ENCODE measurements around the gene JADE1. TPM values are rescaled to one million over a fixed set of nuclear protein-coding genes. Genes with fewer than 3 reads are reported as not detected.
A peak's percentile ranks its signal among the peaks of the same experiment; 100 is the strongest.

The JADE1 gene
- polyA plus RNA-seq, 1 experiment, result 23.2 TPM

- H3K4me3 ChIP-seq (ENCODE audit: low read depth, low read length), result no peak overlapping the region
- H3K27me3 ChIP-seq (ENCODE audit: control insufficient read depth, insufficient read depth, low read length), result no peaks in the 10 kb centered on the region
- DNase-seq (ENCODE audit: low read depth, low spot score), result no peak
- TF ChIP-seq, protein P1, sequence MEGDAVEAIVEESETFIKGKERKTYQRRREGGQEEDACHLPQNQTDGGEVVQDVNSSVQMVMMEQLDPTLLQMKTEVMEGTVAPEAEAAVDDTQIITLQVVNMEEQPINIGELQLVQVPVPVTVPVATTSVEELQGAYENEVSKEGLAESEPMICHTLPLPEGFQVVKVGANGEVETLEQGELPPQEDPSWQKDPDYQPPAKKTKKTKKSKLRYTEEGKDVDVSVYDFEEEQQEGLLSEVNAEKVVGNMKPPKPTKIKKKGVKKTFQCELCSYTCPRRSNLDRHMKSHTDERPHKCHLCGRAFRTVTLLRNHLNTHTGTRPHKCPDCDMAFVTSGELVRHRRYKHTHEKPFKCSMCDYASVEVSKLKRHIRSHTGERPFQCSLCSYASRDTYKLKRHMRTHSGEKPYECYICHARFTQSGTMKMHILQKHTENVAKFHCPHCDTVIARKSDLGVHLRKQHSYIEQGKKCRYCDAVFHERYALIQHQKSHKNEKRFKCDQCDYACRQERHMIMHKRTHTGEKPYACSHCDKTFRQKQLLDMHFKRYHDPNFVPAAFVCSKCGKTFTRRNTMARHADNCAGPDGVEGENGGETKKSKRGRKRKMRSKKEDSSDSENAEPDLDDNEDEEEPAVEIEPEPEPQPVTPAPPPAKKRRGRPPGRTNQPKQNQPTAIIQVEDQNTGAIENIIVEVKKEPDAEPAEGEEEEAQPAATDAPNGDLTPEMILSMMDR (IDR thresholded peaks at IDR 0.05; ENCODE audit: low read depth, low read length), result no peak
- no peak overlapping the region for H3K27ac ChIP-seq (ENCODE audit: low read depth, low read length)
- POLR2A ChIA-PET, result interaction anchor here (0.9 kb wide), 1 partner anchor 25 kb away, joined by 4 read pairs; no protein-coding TSS in a partner anchor
- CTCF ChIA-PET, result interaction anchor here (1.1 kb wide), 1 partner anchor 26 kb away, joined by 5 read pairs; no protein-coding TSS in a partner anchor
- H3K9me3 ChIP-seq (ENCODE audit: control insufficient read depth, insufficient read depth, low read length), result no peaks in the 10 kb centered on the region
Measured at GRCh38 chr4:128837679-128838078, 28.2 kb downstream of the JADE1 start.

GRCh38 chr4:128840711-128841318 lies 31.3 kb downstream of the JADE1 start:
- no peak for DNase-seq (ENCODE audit: low read depth, low spot score)
- ChIA-PET CTCF (interaction anchor here (1.1 to 1.4 kb wide), 2 partner anchors 23 to 28 kb away, joined by 3 to 6 read pairs; no protein-coding TSS in a partner anchor), POLR2A (no interaction called here)
- no peaks in the 10 kb centered on the region for H3K27me3 ChIP-seq (ENCODE audit: control insufficient read depth, insufficient read depth, low read length)
- H3K9me3 ChIP-seq (ENCODE audit: control insufficient read depth, insufficient read depth, low read length), result no peaks in the 10 kb centered on the region
- H3K27ac ChIP-seq (ENCODE audit: low read depth, low read length), result no peak overlapping the region
- no peak overlapping the region for H3K4me3 ChIP-seq (ENCODE audit: low read depth, low read length)
- TF ChIP-seq, protein P1 (IDR thresholded peaks at IDR 0.05; ENCODE audit: low read depth, low read length), result no peak

GRCh38 chr4:128841402-128841801 lies 31.9 kb downstream of the JADE1 start:
- Histone ChIP-seq H3K27me3 (ENCODE audit: control insufficient read depth, insufficient read depth, low read length) (no peaks in the 10 kb centered on the region), H3K27ac (ENCODE audit: low read depth, low read length) (no peak overlapping the region), H3K9me3 (ENCODE audit: control insufficient read depth, insufficient read depth, low read length) (no peaks in the 10 kb centered on the region), H3K4me3 (ENCODE audit: low read depth, low read length) (no peak overlapping the region)
- TF ChIP-seq, protein P1 (IDR thresholded peaks at IDR 0.05; ENCODE audit: low read depth, low read length), result no peak
- POLR2A ChIA-PET, result no interaction called here
- CTCF ChIA-PET, result interaction anchor here (0.5 to 1.4 kb wide), 3 partner anchors 22 to 435 kb away, joined by 3 to 6 read pairs (median 3); no protein-coding TSS in a partner anchor
- DNase-seq (ENCODE audit: low read depth, low spot score), result no peak

GRCh38 chr4:128844931-128845330 lies 35.4 kb downstream of the JADE1 start:
- ChIA-PET CTCF (interaction anchor here (1.1 kb wide), 1 partner anchor 18 kb away, joined by 3 read pairs; no protein-coding TSS in a partner anchor), POLR2A (no interaction called here)
- DNase-seq (ENCODE audit: low read depth, low spot score), result no peak
- no peak overlapping the region for H3K4me3 ChIP-seq (ENCODE audit: low read depth, low read length)
- no peaks in the 10 kb centered on the region for H3K27me3 ChIP-seq (ENCODE audit: control insufficient read depth, insufficient read depth, low read length)
- TF ChIP-seq, protein P1 (IDR thresholded peaks at IDR 0.05; ENCODE audit: low read depth, low read length), result no peak
- no peak overlapping the region for H3K27ac ChIP-seq (ENCODE audit: low read depth, low read length)
- H3K9me3 ChIP-seq (ENCODE audit: control insufficient read depth, insufficient read depth, low read length), result no peaks in the 10 kb centered on the region

- TF ChIP-seq, protein P1 (IDR thresholded peaks at IDR 0.05; ENCODE audit: low read depth, low read length), result no peak
- DNase-seq (ENCODE audit: low read depth, low spot score), result no peak
- Histone ChIP-seq H3K27me3 (ENCODE audit: control insufficient read depth, insufficient read depth, low read length) (no peaks in the 10 kb centered on the region), H3K9me3 (ENCODE audit: control insufficient read depth, insufficient read depth, low read length) (no peaks in the 10 kb centered on the region), H3K27ac (ENCODE audit: low read depth, low read length) (peak overlapping the region; percentile 11), H3K4me3 (ENCODE audit: low read depth, low read length) (no peak overlapping the region)
- CTCF ChIA-PET, result no interaction called here
- POLR2A ChIA-PET, result no interaction called here
Measured at GRCh38 chr4:128846063-128846462, 36.6 kb downstream of the JADE1 start.
